Stimulated activated naive CD8-positive, alpha-beta T cell treated with anti-CD3 and anti-CD28 coated beads, Interleukin-15, Interleukin-2, amounts not matched to agents 100 U/mL and 50 U/mL, for 24 hours (primary cell): ENCODE measurements around the gene PTRH1.

Source experiments
- ATAC-seq: fragments of 150-1000 bp; cut with Tn5 transposase; one replicate; pipeline ENCODE4 v1.10.0; 2021
- DNase-seq: peaks from one replicate; pipeline ENCODE4 v3.0.0; 2021

PTRH1 gene

DNA sequence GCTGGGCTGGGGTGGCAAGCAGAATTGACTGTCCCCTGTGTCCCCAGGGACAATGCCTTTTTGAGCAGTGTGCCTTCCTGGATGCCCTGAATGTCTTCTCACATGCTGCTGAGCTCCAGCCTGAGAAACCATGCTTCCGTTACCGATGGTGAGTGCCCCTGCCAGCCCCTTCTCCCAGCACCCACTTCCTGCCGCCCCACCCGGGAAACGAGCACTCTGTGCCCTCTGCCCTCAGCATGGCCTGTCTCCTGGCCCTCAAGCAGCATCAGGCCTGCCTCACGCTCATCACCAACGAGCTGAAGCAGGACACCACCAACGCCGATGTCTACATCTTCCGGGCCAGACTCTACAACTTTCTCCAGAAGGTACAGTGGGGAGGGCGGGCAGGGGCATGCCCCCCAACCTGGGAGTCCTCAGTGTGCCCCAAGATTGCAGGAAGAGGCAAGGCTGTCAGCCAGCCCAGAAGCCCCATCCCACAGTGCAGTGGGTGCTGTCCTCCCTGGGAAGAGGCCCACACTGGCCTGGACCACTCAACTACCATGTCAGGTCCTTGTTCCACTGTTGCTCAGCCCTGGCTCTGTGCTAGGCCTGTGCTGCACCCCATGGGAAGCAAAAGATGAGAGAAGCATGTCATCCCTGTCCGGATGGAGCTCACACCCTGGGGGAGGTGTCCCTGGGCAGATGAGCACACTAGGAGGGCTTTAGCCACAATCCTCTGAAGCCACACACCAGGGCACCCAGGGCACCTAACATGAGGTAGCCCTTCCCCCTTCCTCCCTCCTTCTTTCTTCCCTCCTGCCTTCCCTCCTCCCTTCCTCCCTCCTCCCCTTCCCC lies 4.8 kb upstream of the PTRH1 start:
- DNase-seq = no peak

DNA sequence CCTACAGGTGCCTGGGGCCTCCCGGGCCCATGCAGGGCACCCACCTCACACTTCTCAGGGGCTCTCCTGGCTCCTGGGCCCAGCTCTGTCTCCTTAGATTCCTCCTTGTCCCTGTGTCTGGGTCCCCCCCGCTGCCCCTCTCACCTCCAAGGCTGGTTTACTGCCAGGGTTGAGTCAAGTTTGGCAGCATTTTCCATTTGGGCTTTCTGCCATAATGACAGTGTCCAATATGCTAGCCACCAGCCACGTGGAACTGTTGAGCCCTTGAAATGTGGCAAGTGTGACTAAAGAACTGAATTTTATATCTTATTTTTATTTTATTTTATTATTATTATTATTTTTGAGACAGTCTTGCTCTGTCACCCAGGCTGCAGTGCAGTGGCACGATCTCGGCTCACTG lies 2.3 kb upstream of the PTRH1 start:
- no peak for DNase-seq
- no peak for ATAC-seq

More for the DNA sequence above, 4.8 kb upstream of the PTRH1 start:
- no peak for ATAC-seq

DNA sequence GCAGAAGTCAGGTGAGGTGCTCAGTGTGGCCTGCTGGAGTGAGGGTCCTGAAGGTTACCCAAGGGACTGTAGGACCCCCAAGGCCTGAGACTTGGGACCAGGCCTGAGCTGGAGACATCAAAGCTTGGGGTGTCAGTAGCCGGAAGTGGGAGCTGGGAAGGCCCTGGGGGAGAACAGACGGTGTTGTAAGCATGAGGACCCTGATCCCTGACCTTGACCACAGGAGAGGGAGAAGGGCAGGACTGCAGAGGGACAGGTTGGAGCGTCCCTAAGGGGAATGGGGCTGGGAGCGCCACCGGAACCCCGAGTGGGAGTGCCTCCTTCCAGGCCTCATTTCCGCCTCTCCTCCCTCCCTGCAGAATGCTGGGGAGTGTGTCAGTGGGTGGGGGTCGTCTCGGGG lies 949 bp upstream of the PTRH1 start:
- ATAC-seq (no peak), DNase-seq (no peak)

DNA sequence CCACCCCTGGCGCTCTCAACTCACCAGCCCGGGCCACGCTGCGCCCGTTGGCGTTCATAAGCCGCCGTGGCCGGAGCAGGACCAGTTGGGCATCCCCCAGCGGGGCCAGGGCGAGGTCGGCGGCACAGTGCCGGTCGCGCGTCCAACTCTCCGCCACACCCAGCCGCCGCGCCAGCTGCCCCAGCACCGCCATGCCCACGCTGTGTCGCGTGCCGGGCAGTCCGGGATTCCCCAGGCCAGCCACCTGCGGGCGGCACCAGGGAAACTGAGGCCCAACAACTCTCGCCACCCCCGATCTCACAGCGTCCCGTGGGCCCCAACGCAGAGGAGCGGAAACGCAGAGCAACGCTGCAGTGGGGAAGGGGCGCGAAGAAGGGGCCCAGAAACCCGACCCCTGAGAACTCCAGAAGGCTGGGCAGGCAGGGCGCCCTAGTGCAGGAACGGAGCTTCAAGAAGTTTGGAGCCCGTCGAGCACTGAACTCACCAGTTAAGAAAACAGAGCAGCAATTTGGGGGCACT lies 453 bp downstream of the PTRH1 start:
- DNase-seq (peak; percentile 33), ATAC-seq (no peak)

DNA sequence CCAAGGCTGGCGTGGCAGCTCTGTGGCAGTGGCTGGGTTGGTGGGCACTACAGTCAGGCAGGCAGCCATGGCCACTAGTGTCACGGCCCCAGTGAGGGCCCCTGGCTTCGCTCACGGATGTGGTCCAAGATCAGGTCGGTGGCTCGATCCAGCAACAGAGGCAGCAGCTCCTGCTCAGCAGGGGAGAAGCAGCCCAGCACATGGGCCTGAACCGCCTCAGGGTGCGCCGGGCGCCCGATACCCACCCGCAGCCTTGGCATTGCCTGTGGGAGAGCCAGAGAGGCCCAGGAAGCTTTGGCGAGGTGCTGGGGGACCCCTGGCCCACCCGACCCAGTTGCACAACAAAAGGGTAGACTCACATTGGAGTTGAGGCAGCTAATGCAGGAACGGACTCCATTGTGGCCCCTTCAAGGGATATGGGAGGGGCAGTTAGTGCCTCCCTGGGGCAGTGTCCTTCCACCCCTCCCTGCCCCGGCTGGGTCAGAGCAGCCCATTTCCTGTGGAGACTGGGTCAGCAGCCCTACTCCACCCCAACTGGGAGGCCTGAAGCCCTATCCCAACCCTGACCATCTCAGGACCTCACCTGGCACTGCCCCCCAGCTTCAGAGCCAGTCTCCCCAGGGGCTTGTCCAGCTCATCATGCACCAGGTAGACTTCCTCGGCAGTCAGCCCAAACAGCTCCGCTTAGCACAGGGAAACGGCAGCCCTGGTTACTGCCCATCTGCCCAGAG lies 1.3 kb downstream of the PTRH1 start:
- no peak for DNase-seq
- no peak for ATAC-seq

DNA sequence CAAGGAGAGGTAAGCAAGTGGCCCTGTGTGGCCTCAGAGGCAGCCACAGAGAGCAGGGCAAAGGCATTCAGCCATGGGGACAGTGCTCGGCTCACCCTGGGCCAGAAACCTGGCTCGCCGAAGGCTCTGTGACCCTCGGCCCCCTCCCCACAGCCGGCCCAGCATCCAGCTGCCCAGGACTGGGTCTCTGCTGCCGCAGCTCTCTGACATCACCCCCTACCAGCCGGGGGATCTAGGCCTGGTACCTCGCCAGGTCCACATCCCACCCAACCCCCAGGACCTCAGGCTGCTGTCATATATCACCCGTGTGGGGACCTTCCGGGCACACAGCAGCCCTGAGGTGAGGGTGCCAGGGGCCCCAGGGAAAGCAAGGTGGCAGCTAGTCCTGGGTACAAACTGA lies 2.6 kb downstream of the PTRH1 start:
- no peak for DNase-seq
- no peak for ATAC-seq

DNA sequence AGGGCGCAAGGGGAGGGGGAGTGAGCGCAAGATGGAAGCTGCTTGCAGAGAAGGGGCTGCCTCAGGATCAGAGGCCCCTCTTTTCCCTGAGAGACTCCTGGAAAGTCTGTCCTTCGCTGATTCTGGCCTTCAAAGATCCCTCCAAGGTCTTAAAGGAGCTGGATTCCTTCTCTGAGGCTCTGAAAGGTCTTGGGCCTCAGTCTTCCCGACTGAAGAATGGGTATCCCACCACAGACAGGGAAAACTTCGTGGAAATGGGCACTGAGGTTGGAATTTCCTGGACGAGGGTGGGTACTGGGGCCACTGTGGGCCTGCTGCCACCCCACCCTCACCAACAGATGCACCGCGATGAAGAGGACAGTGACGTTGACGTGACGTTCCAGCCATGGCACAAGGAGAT lies 3.1 kb downstream of the PTRH1 start:
- DNase-seq (no peak), ATAC-seq (no peak)

DNA sequence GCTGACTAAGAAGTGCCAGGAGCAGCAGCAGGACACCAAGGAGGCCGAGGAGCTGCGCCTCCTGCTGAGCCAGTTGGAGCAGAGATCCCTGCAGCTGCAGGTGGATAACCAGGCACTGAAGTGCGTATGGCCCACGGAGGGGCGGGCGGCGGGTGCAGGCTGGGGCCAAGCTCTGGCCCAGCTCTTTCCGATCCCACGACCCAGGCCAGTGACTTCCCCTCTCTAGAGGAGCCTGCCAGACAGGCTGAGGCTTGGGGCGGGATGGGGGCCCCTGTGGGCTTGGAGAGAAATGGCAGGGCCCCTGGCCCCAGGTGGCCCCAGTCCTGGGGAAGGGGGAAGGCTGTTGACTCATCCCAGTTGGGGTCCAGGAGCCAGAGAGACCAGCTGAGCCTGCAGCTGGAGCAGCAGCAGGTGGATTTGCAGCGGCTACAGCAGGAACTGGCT lies 3.6 kb downstream of the PTRH1 start:
- ATAC-seq (no peak), DNase-seq (no peak)

DNA sequence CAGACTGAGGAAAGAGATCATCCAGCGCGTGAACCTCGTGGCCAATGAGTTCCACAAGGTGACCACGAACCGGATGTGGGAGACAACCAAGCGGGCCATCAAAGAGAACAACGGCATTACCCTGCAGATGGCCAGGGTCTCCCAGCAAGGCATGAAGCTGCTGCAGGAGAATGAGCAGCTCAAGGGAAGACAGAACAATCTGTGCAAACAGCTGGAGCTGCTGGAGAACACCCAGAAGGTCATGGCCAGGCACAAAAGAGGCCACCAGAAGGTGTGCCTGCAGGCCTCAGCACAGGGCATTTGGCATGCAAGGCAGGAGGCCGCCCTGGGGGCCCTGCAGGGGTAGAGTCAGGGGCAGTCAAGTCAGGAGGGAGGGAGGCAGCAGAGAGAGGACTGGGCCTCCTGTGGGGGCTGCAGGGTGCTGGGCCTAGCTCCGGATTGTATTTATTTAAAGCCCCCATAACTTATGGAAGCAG lies 4.2 kb downstream of the PTRH1 start:
- DNase-seq = no peak
- ATAC-seq = no peak

DNA sequence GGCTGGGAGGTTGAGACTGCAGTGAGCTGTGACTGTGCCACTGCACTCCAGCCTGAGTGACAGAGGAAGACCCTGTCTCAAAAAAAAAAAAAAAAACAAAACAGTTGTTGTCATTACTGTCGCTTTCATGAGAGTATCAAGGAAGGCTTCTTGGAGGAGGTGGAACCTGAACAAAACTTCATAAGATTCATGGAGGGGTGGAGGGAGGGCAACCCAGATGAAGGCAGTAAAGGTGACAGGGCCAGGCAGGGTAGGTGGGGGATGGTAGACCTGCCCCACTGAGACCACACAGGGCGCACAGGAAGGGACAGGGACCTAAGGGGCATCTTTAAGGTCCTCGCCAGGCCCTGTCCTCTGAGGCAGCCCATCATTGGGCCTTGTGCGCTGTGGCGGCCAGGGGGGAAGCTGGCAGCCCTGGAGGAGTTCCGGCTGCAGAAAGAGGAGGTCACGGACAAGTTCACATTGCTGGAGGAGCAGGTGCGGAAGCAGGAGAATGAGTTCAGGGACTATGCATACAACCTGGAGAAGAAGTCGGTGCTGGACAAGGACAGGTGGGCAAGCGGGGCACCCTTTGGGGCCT lies 5.2 kb downstream of the PTRH1 start:
- DNase-seq (no peak), ATAC-seq (no peak)

DNA sequence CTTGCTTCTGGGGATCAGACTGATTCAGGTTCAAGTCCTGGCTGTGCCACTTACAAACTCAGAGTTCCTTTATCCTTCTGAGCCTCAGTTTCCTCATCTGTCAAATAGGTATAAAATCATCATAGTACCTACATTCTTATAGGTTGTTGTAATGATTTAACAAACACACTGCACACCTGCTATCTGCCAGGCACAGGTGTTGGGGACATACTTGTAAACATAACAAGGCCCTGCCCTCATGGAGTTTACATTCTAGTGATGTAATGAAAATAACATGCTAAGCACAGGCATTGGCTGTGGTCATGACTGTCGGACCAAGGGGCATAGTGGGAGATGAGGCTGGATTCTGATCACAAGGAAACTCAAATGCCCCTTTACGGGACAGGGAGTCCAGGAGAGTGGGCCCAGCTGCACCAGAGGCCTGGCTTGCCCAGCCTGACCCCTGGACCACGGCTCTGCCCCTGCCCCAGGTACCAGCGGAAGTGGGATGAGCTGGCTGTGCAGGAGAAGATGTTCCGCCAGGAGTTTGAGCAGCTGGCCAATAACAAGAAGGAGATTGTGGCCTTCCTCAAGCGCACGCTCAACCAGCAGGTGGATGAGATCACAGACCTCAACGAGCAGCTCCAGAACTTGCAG lies 6.4 kb downstream of the PTRH1 start:
- ATAC-seq (no peak), DNase-seq (no peak)

DNA sequence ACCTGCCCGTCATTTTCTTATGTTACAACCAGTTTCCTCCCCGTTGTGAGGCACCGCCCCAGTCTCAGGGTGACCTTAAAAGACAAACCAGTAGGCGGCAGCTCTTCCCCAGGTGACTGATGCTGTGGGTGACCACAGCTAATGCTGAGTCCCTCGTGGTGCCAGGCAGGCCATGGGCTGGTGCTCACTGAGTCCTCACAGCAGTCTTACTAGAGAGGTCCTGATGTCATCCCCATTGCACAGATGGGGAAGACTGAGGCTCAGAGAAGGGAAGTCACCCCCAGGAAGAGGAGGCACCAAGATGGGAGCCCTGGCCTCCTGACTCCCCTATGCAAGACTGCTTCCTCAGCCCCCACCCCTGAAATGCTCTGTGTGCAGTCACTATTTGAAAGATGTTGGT lies 7.7 kb downstream of the PTRH1 start:
- peak; percentile 77 for ATAC-seq
- peak; percentile 44 for DNase-seq

DNA sequence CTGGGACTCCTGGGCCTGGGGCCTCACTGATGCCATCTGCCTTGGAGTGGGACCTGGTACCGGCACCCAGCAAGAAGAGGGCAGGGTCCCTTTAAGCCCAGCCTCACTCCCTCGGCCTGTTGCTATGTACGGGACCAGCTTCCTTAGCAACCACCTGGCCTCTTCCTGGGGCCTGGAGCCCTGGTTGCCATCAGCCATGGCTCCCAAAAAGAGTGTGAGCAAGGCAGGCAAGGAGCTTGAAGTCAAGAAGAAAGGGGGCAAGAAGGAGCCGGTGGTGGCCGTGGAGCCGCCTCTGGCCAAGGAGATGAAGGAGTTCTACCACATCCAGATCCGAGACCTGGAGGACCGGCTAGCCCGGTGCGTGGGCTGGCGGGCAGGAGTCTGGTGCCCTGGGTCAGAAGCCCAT lies 8.6 kb downstream of the PTRH1 start, which contains the start of gene CFAP157:
TSS of gene CFAP157 (plus strand) at position 153 of the 406 bp plus-strand sequence. CDS start at position 197, 44 bp downstream.
- ATAC-seq (no peak), DNase-seq (no peak)

DNA sequence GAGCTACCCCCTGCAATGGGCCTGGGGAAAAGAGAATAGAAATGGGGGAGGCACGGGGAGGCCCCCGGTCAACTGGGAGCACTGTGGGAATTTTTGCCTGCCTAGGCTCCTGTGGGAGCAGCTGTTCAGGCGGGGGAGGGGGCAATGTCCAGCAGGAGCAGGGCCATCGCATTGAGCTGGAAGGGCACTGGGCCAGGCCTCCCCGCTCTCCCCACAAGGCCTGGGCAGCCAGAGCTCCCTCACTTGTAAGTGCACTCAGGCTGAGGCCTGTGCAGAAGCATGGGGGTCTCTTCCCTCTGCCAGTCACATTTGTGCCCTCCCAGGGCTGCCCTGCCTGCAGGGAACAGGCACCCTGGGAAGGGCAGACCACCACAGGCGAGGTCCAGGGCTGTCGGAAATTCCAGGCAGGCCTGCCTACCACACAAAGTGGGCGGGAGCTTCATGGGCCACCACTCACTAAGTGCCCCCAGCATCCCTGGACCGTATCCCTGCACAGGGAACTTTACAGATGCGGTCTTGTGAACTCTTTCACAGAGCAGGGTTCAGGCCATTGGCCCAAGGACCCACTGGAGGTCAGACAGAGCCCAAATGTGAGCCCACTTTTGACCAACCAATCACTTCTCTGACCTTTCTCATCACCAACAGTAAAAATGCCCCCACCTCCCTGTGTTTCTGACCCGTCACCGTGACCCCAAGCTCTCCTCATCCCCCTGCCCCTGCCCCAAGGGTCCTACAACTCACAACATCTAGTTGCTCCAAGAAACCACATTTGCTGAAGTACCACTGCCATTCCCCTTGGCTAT lies 9.7 kb downstream of the PTRH1 start:
- no peak for ATAC-seq

DNA sequence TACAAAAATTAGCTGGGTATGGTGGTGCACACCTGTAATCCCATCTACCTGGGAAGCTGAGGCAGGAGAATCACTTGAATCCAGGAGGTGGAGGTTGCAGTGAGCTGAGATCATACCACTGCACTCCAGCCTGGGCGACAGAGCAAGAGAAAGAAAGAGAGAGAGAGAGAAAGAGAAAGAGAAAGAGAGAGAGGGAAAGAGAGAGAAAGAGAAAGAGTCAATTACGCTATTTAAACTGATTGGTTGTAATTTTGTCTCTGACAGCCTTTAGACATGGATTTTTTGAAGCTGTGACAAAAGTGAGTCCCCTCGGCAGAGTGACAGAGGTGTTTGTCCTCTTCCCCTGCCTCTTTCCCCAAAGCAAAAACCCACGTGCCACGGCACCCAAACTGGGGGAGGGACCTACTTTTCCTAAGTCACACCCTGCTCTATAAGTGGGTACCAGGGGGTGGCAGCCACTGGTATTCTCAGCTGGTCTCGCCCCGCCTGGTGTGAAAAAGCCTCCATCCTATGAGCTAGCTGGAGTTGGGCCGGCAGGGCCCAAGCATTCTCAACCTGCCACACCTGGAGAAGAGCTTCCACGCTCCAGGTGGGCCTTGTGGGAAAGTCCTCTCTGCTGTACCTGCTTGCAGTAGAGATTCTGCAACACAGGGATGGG lies 12.0 kb downstream of the PTRH1 start:
- DNase-seq = no peak
- ATAC-seq = no peak

More for the DNA sequence above, 9.7 kb downstream of the PTRH1 start:
- DNase-seq = no peak

DNA sequence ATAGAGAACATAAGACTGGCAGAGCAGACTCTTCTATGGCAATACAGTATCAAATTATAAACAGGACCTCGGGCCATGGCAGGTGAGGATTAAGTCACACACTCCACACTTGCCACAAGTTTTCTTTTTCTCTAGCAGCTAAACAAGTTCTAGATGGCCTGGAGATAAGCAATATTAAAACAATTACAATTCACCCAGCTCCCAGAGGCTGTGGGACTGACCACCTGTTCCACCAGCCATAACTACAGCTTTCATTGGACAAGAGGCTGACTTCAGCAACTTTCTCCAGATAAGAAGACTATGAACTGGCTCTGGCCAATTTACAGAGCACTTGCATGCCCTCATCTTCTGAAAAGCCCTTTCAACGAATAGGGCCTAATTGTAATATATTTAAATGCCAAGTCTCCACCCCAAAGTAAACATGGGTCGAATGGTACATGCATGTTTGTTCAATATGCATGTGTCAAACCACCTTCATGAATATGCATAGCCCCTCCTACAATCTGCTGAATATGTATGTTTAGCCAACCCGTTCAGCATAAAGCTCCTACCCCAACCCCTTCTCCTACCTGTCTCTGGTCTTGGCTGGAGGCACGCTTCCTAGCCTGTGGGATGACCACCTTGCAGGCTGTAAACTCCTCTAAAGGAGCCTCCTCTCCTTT lies 14.7 kb downstream of the PTRH1 start:
- no peak for DNase-seq
- no peak for ATAC-seq

DNA sequence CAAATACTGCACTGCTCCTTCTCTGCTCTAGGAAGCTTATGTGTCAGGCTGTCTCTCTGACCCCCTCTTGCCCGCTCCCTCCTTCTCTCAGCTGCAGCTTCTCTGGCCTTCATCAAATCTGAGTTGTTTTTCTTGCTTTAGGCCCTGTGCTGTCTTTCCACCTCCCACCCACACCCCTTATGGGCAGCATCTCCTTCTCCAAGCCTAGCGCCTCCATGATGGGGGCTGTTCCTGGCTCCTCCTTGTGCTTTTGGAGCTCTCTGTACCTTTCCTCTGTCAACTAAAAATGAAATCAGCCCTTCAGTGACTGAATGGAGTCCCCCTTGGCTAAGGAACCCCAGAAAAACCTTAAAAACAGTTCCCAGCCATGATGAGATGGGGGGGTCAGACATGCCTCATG lies 15.3 kb downstream of the PTRH1 start:
- ATAC-seq (no peak), DNase-seq (no peak)

DNA sequence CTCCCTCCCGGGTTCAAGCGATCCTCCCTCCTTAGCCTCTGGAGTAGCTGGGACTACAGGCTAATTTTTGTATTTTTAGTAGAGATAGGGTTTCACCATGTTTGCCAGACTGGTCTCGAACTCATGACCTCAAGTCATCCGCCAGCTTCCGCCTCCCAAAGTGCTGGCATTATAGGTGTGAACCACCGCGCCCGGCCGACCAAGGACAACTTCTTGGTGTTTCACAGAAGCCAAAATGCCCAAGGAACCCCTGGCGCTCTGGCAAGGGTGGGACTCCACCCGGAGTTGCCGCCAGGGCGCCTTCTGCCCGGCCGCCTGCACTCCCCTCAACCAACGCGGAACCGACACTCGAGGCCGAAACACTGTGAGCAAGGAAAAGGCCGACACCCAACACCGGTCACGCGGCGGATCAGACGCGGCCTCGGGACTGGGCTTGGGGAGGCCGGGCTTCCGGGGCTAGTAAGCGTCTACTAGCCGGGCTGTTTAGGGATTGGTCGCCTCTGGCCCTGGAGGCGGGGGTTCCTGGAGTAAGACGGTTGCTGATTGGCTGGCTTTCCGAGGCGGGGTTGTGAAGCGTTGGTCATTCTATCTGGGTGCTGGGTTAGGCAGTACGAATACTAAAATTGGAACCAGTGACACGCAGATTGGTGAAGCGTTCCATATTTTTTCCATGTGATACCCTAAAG lies 16.3 kb downstream of the PTRH1 start:
- ATAC-seq (peak; percentile 99), DNase-seq (peak; percentile 88)

DNA sequence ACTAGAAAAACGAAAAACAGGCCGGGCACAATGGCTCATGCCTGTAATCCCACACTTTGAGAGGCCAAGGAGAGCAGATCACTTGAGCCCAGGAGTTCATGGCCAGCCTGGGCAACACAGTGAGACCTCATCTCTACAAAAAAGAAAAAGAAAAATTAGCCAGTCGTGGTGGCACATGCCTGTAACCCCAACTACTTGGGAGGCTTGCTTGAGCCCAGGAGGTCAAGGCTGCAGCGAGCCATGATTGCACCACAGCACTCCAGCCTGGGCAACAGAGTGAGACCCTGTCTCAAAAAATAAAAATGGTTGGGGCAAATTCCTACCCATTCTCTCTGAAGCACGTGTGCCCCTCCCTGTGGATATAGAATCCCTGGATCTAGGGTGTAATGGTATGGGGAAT lies 17.1 kb downstream of the PTRH1 start:
- ATAC-seq (no peak), DNase-seq (no peak)

DNA sequence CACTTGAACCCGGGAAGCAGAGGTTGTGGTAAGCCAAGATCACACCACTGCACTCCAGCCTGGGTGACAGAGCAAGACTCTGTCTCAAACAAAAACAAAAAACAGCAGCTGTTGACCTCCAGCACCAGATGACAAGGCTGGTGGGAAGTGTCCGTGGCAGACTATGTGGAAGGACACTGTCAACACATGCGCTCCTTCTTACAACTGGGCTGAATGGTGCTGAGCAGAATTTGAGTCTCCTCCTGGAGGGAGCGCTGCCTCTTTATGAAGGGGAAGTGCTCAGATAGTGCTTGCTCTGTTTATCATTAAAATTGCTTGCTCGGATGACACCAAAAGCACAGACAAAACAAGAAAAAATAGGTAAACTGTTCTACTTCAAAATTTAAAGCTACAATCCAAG lies 17.9 kb downstream of the PTRH1 start:
- ATAC-seq = no peak
- no peak for DNase-seq
